Keratinocyte (primary cell): ENCODE measurements around the gene RNF144B. TPM values are rescaled to one million over a fixed set of nuclear protein-coding genes. Genes with fewer than 3 reads are reported as not detected.

Experiments used
- DNase-seq: peaks from one replicate; pipeline ENCODE4 v3.0.0-alpha.2; 2011; ENCODE audit warnings: low read depth, missing footprints, low spot score
- FAIRE-seq: peaks from 2 replicates; lab custom pipeline; 2011; peaks lifted over from hg19 to GRCh38; lab: Jason Lieb, UNC
- H2AFZ ChIP-seq: 2 replicates; pipeline ENCODE4 v1.6.0; 2012; ENCODE audit warnings: low read length, control low read depth, inconsistent platforms; ENCODE audit not compliant: control insufficient read depth
- H3K27ac ChIP-seq: 2 replicates; pipeline ENCODE4 v1.5.1; 2011; ENCODE audit warnings: low read length; ENCODE audit not compliant: control insufficient read depth, insufficient read depth
- H3K27me3 ChIP-seq: 3 replicates; pipeline ENCODE4 v1.6.0; 2011; ENCODE audit warnings: low read length; ENCODE audit not compliant: control insufficient read depth, insufficient read depth; ENCODE audit errors: extremely low read depth
- H3K36me3 ChIP-seq, 2 experiments: 2 replicates in 1 of 2; 3 replicates in 1 of 2; pipeline ENCODE4 v1.5.1; 2011; ENCODE audit warnings: low read length in 2 of 2, mild to moderate bottlenecking in 1 of 2; ENCODE audit not compliant: control insufficient read depth in 2 of 2, insufficient read depth in 2 of 2; ENCODE audit errors: extremely low read depth in 1 of 2
- H3K4me1 ChIP-seq: 3 replicates; pipeline ENCODE4 v1.5.1; 2011; ENCODE audit warnings: low read length; ENCODE audit not compliant: control insufficient read depth, insufficient read depth; ENCODE audit errors: extremely low read depth
- H3K4me2 ChIP-seq: 3 replicates; pipeline ENCODE4 v1.6.0; 2011; ENCODE audit warnings: low read depth, low read length; ENCODE audit not compliant: control insufficient read depth, insufficient read depth; ENCODE audit errors: extremely low read depth
- H3K4me3 ChIP-seq, 3 experiments: fragments of 200-600 bp in 1 of 3; sonication (generic) in 1 of 3; 2 replicates in 2 of 3; 3 replicates in 1 of 3; pipeline ENCODE4 v1.5.1; 2011 to 2016; ENCODE audit warnings: low read length in 3 of 3, mild to moderate bottlenecking in 3 of 3, control low read depth in 2 of 3, inconsistent platforms in 1 of 3, low read depth in 1 of 3, mixed read lengths in 1 of 3, mixed run types in 1 of 3, moderate library complexity in 1 of 3; ENCODE audit not compliant: control insufficient read depth in 2 of 3, insufficient read depth in 2 of 3; ENCODE audit errors: extremely low read depth in 1 of 3
- H3K79me2 ChIP-seq: 2 replicates; pipeline ENCODE4 v1.6.0; 2012; ENCODE audit warnings: low read length; ENCODE audit not compliant: control insufficient read depth, insufficient read depth
- H3K9ac ChIP-seq: 3 replicates; pipeline ENCODE4 v1.6.0; 2011; ENCODE audit warnings: low read length; ENCODE audit not compliant: control insufficient read depth, insufficient read depth; ENCODE audit errors: extremely low read depth
- H3K9me1 ChIP-seq: 3 replicates; pipeline ENCODE4 v1.6.0; 2011; ENCODE audit warnings: low read length; ENCODE audit not compliant: control insufficient read depth, insufficient read depth; ENCODE audit errors: extremely low read depth
- H3K9me3 ChIP-seq: 2 replicates; pipeline ENCODE4 v1.5.1; 2012; ENCODE audit warnings: low read depth, low read length; ENCODE audit not compliant: control insufficient read depth
- H4K20me1 ChIP-seq: 3 replicates; pipeline ENCODE4 v1.6.0; 2011; ENCODE audit warnings: low read length; ENCODE audit not compliant: control insufficient read depth, insufficient read depth; ENCODE audit errors: extremely low read depth
- CTCF ChIP-seq, 3 experiments: IDR thresholded peaks in 1 of 3; conservative IDR thresholded peaks in 1 of 3; optimal IDR thresholded peaks in 1 of 3; 2 replicates in 2 of 3; 3 replicates in 1 of 3; pipeline versions ENCODE3 to v1.5.1; 2011; ENCODE audit warnings: low read length in 3 of 3, mild to moderate bottlenecking in 3 of 3, moderate library complexity in 2 of 3, control low read depth in 1 of 3, inconsistent platforms in 1 of 3; ENCODE audit not compliant: insufficient read depth in 2 of 3; ENCODE audit errors: extremely low read depth in 1 of 3
- EZH2 ChIP-seq: IDR thresholded peaks from one replicate; pipeline ENCODE4 v1.6.1; 2012; ENCODE audit warnings: inconsistent platforms, mild to moderate bottlenecking, low read length, moderate library complexity
- dilution Hi-C: fragments of 300-500 bp; cut with MboI; formaldehyde crosslinking; loops from one replicate; pipeline ENCODE4 v1.7.0; 2020; ENCODE audit warnings: low sequenced_read_pairs; ENCODE audit not compliant: extremely low pct_ligation_motif_present
- polyA plus RNA-seq, 5 experiments: library from polyadenylated mRNA; depleted of rRNA in 3 of 5; stranded (reverse) in 3 of 5; stranded (forward) in 1 of 5; unstranded in 1 of 5; fragments of >200 nt; gene quantifications; 1 replicate in 1 of 5; 2 replicates in 3 of 5; 3 replicates in 1 of 5; pipeline versions ENCODE4 v1.2.1 to v1.2.3, GENCODE V29; 2011 to 2012; ENCODE audit warnings: missing spikeins in 2 of 5, low read depth in 1 of 5, low replicate concordance in 1 of 5

The RNF144B gene
- polyA plus RNA-seq, 1 donor (not counting 4 experiments of a cell fraction or from before 2014, with no cell fraction given) = 9.0 TPM

- no peaks in the 10 kb centered on the region for H4K20me1 ChIP-seq
- H3K36me3 ChIP-seq = no peaks in the 10 kb centered on the region
- no peaks in the 10 kb centered on the region for H3K27me3 ChIP-seq
- FAIRE-seq (no peak), DNase-seq (no peak)
- no peaks in the 10 kb centered on the region for H3K9me3 ChIP-seq
- H3K79me2 ChIP-seq = no peaks in the 10 kb centered on the region
- TF ChIP-seq EZH2 (no peak), CTCF (optimal IDR thresholded peaks at IDR 0.05 in 1 of 3, IDR thresholded peaks at IDR 0.05 in 1 of 3, conservative IDR thresholded peaks at IDR 0.05 in 1 of 3; ENCODE audit: extremely low read depth in 1 of 3, insufficient read depth in 2 of 3, low read length in 3 of 3) (no peak)
- no peak overlapping the region for H3K4me2 ChIP-seq
- no peak overlapping the region for H3K4me3 ChIP-seq
- dilution Hi-C loops = no loop called here
- no peaks in the 10 kb centered on the region for H3K9me1 ChIP-seq
- no peak overlapping the region for H2AFZ ChIP-seq
- peaks cover 49% of the 10 kb centered on the region for H3K4me1 ChIP-seq
- peak overlapping the region; percentile 94 for H3K27ac ChIP-seq
- peak overlapping the region; percentile 65 for H3K9ac ChIP-seq
Observed at GRCh38 chr6:18352001-18352400, 35.1 kb upstream of the RNF144B start.

- H3K9me3 ChIP-seq = no peaks in the 10 kb centered on the region
- peak overlapping the region; percentile 39 for H3K4me2 ChIP-seq
- no peaks in the 10 kb centered on the region for H3K27me3 ChIP-seq
- dilution Hi-C loops = no loop called here
- no peak for TF ChIP-seq EZH2
- no peak for TF ChIP-seq CTCF (optimal IDR thresholded peaks at IDR 0.05 in 1 of 3, IDR thresholded peaks at IDR 0.05 in 1 of 3, conservative IDR thresholded peaks at IDR 0.05 in 1 of 3; ENCODE audit: extremely low read depth in 1 of 3, insufficient read depth in 2 of 3, low read length in 3 of 3)
- H3K9ac ChIP-seq = peak overlapping the region; percentile 65
- no peak overlapping the region for H3K4me3 ChIP-seq
- DNase-seq (peak; percentile 99), FAIRE-seq (peak; percentile 95)
- H2AFZ ChIP-seq = peak overlapping the region; percentile 2
- H3K79me2 ChIP-seq = no peaks in the 10 kb centered on the region
- H3K4me1 ChIP-seq = peaks cover 42% of the 10 kb centered on the region
- H3K36me3 ChIP-seq = no peaks in the 10 kb centered on the region
- H3K9me1 ChIP-seq = no peaks in the 10 kb centered on the region
- H3K27ac ChIP-seq = peak overlapping the region; percentile 94
- H4K20me1 ChIP-seq = no peaks in the 10 kb centered on the region
Observed at GRCh38 chr6:18352842-18353241, 34.3 kb upstream of the RNF144B start.
